K562 (cell line): ENCODE data around the gene KLHL18.

Experiments
- EP300 ChIP-seq: IDR thresholded peaks from 2 replicates; pipeline ENCODE4 v1.6.1; 2012; ENCODE audit warnings: low read length, improper control_type of control experiment
- MNT ChIP-seq, 2 experiments: fragments of 450-650 bp; conservative IDR thresholded peaks; 2 replicates each; pipeline ENCODE4 v1.6.1; 2017; ENCODE audit warnings: mild to moderate bottlenecking in 2 of 2, moderate library complexity in 2 of 2

- TF ChIP-seq EP300 (no peak), MNT (conservative IDR thresholded peaks at IDR 0.05) (no peak)
Observed at GRCh38 chr3:47291158-47291753, 8.5 kb downstream of the KLHL18 start.
